ENCODE results near the gene SEMA4D. TPM values are rescaled to one million over a fixed set of nuclear protein-coding genes. Genes with fewer than 3 reads are reported as not detected.
A peak's percentile ranks its signal among the peaks of the same experiment; 100 is the strongest.

SEMA4D gene
- total and polyA plus RNA-seq, 9 of the 15 experiments (the other 6 are each of a cell fraction or from before 2014, with no cell fraction given): 0.38 to 5.1 (median 1.8) TPM

DNA sequence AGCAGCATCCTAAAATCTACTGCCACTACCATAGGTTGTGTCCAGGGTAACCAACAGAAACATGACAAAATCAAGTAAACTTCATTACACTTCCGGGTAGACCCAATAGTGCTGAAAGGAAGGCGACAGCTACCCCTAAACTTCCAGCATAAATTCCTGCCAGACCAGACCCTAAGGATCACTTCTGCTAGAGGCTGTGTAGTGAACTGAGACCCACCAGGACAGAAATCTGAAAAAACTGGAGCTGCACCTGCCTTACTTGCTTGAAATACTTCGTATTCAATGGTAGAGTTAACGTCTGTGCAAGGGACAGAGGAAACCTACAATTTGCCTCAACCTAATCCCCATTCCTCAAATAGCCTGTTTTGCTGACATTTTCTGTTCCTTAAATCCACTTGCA, 180.6 kb downstream of the SEMA4D start:
- no TSS peak for BruUV-seq (replicated peaks)
- Histone ChIP-seq H3K4me2 (ENCODE audit: insufficient read depth, low read length) (peak overlapping the region; percentile 23; the same call in 1 of the 2 replicates), H4K20me1 (replicated peaks; ENCODE audit: control insufficient read depth, insufficient read depth, low read length) (peaks cover 27% of the 10 kb centered on the region), H3K9ac (ENCODE audit: insufficient read depth in 1 of 2, low read depth in 2 of 2, low read length in 2 of 2) (peak overlapping the region in 1 of 2 experiments; percentile 96; a peak in 2 of 4 replicates), H3K27ac (ENCODE audit: extremely low read depth, low read depth, low read length) (peak overlapping the region; percentile 96), H3K79me2 (ENCODE audit: control insufficient read depth, insufficient read depth, low read length) (peaks cover 86% of the 10 kb centered on the region), H3K9me3 (replicated peaks; ENCODE audit: control insufficient read depth, insufficient read depth, low read depth, low read length) (no peaks in the 10 kb centered on the region), H3K4me1 (replicated peaks in 1 of 2; ENCODE audit: control insufficient read depth in 2 of 2, insufficient read depth in 2 of 2, low read length in 2 of 2) (peaks cover 3 to 8% of the 10 kb centered on the region in 2 experiments; a peak in 3 of 5 replicates), H3K4me3 (no peak overlapping the region), H3K27me3 (ENCODE audit: control insufficient read depth in 2 of 2, insufficient read depth in 2 of 2, low read length in 2 of 2) (no peaks in the 10 kb centered on the region), H3K9me1 (ENCODE audit: control insufficient read depth, insufficient read depth, low read length) (peaks cover 4% of the 10 kb centered on the region), H3K36me3 (ENCODE audit: control insufficient read depth, insufficient read depth, low read length) (peaks cover 69% of the 10 kb centered on the region), H2AFZ (ENCODE audit: low read depth, low read length) (no peak overlapping the region)
- ATAC-seq (no peak), FAIRE-seq (no peak), DNase-seq (ENCODE audit: extremely low read depth in 1 of 4, low spot score in 3 of 4) (no peak)
- ChIA-PET CTCF (ENCODE audit: low intra/inter-chr PET ratio) (no interaction called here), POLR2A (no interaction called here)
- 66% methylated on average over 4 of the region's 4 CpGs for WGBS (ENCODE audit: insufficient coverage, low coverage, missing lambda C conversion rate)
- intact Hi-C loops (cut with micrococcal nuclease): no loop called here
- in situ Hi-C loops (cut with MboI): no loop called here
- TF ChIP-seq POLR2A (conservative IDR thresholded peaks at IDR 0.05): peak; percentile 24
- TF ChIP-seq MCM7 (IDR thresholded peaks at IDR 0.05): no peak
- peak; percentile 30 for TF ChIP-seq SUPT5H (IDR thresholded peaks at IDR 0.05)
- TF ChIP-seq POLR2AphosphoS5 (IDR thresholded peaks at IDR 0.05; ENCODE audit: control insufficient read depth, insufficient read depth, low read depth, low read length): peak; percentile 19; the same call in 1 of the 2 replicates
- peak; percentile 39 for TF ChIP-seq POLR2B (IDR thresholded peaks at IDR 0.05; ENCODE audit: low read depth, partially characterized antibody)
- TF ChIP-seq, protein P1, sequence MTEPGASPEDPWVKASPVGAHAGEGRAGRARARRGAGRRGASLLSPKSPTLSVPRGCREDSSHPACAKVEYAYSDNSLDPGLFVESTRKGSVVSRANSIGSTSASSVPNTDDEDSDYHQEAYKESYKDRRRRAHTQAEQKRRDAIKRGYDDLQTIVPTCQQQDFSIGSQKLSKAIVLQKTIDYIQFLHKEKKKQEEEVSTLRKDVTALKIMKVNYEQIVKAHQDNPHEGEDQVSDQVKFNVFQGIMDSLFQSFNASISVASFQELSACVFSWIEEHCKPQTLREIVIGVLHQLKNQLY (CRISPR knock-in tag; conservative IDR thresholded peaks at IDR 0.05): no peak
- TF ChIP-seq, protein P2, sequence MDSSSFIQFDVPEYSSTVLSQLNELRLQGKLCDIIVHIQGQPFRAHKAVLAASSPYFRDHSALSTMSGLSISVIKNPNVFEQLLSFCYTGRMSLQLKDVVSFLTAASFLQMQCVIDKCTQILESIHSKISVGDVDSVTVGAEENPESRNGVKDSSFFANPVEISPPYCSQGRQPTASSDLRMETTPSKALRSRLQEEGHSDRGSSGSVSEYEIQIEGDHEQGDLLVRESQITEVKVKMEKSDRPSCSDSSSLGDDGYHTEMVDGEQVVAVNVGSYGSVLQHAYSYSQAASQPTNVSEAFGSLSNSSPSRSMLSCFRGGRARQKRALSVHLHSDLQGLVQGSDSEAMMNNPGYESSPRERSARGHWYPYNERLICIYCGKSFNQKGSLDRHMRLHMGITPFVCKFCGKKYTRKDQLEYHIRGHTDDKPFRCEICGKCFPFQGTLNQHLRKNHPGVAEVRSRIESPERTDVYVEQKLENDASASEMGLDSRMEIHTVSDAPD (CRISPR knock-in tag; IDR thresholded peaks at IDR 0.05): no peak
- 0 out of 2 replicates have a peak, but pooled peaks have one; percentile 6 for TF ChIP-seq PML (IDR thresholded peaks at IDR 0.05; ENCODE audit: low read length)

All from K562 (cell line).